ENCODE data around the gene PRKCB. TPM values are rescaled to one million over a fixed set of nuclear protein-coding genes. Genes with fewer than 3 reads are reported as not detected.
A peak's percentile ranks its signal among the peaks of the same experiment; 100 is the strongest.

PRKCB gene
- total and polyA plus RNA-seq, 2 of the 8 experiments (the other 6 are each of a cell fraction or from before 2014, with no cell fraction given): 7.1 to 12.1 TPM

- Histone ChIP-seq H3K79me1 (ENCODE audit: low read depth, low read length) (no peaks in the 10 kb centered on the region), H3K27ac (ENCODE audit: low read depth, low read length) (peak overlapping the region; percentile 65; the same call in 1 of the 2 replicates), H3K79me2 (ENCODE audit: control insufficient read depth in 1 of 2, insufficient read depth in 2 of 2, low read length in 2 of 2) (no peaks in the 10 kb centered on the region), H3K4me3 (ENCODE audit: extremely low read depth in 1 of 4, insufficient read depth in 2 of 4, low read depth in 3 of 4, low read length in 4 of 4) (peak overlapping the region in 1 of 4 experiments; percentile 31; a peak in 1 of 8 replicates), H3K27me3 (replicated peaks in 1 of 4; ENCODE audit: control insufficient read depth in 3 of 4, extremely low read depth in 1 of 4, insufficient read depth in 3 of 4, low read length in 3 of 4) (no peaks in the 10 kb centered on the region), H3K14ac (ENCODE audit: insufficient read length) (no peak overlapping the region), H4K5ac (ENCODE audit: insufficient read length, low read depth, low read length) (peak overlapping the region; percentile 61), H3K56ac (replicated peaks; ENCODE audit: insufficient read length, low read depth, low read length) (no peak overlapping the region), H3K9me3 (ENCODE audit: insufficient read depth in 2 of 2, low read depth in 1 of 2, low read length in 1 of 2) (no peaks in the 10 kb centered on the region), H2BK5ac (ENCODE audit: low read depth, low read length) (peak overlapping the region; percentile 98), H2BK120ac (replicated peaks; ENCODE audit: low read depth, low read length) (peak overlapping the region; percentile 73), H3K23ac (ENCODE audit: insufficient read length) (no peak overlapping the region), H4K8ac (ENCODE audit: extremely low read depth, insufficient read depth, low read length) (no peak overlapping the region), H2BK20ac (ENCODE audit: low read length) (peak overlapping the region; percentile 90; the same call in 1 of the 2 replicates), H2BK12ac (ENCODE audit: low read depth, low read length) (no peak overlapping the region; the same call in 1 of the 2 replicates), H3K4ac (replicated peaks; ENCODE audit: insufficient read length, low read depth, low read length) (peak overlapping the region; percentile 2), H4K91ac (replicated peaks; ENCODE audit: insufficient read length, low read length) (peak overlapping the region; percentile 16), H4K20me1 (replicated peaks in 1 of 2; ENCODE audit: control insufficient read depth in 1 of 2, insufficient read depth in 2 of 2, low read length in 2 of 2) (no peaks in the 10 kb centered on the region), H3K4me2 (ENCODE audit: insufficient read depth in 1 of 2, low read depth in 2 of 2, low read length in 2 of 2) (peak overlapping the region; percentile 49 to 61), H2BK15ac (ENCODE audit: low read length) (no peak overlapping the region), H3K18ac (ENCODE audit: extremely low read depth, low read length) (peak overlapping the region; percentile 73; the same call in 1 of the 2 replicates), H3K36me3 (ENCODE audit: control insufficient read depth in 2 of 4, insufficient read depth in 4 of 4, low read length in 3 of 4) (no peaks in the 10 kb centered on the region), H3K4me1 (replicated peaks in 1 of 4; ENCODE audit: control insufficient read depth in 3 of 4, insufficient read depth in 4 of 4, low read length in 3 of 4) (peaks cover 3 to 31% (median 13%) of the 10 kb centered on the region in 4 experiments; a peak in 5 of 7 replicates), H3K23me2 (ENCODE audit: low read depth, low read length) (no peaks in the 10 kb centered on the region), H2AK5ac (ENCODE audit: low read depth, low read length) (no peak overlapping the region), H3K9ac (replicated peaks in 1 of 4; ENCODE audit: extremely low read depth in 1 of 4, low read depth in 3 of 4, low read length in 3 of 4) (peak overlapping the region in 1 of 4 experiments; percentile 8; a peak in 2 of 7 replicates), H2AFZ (ENCODE audit: low read length) (no peak overlapping the region)
- DNase-seq (ENCODE audit: low read depth in 1 of 2, low spot score in 2 of 2): peak; percentile 52 to 56
- ChIA-PET POLR2A (ENCODE audit: partially characterized antibody) (interaction anchor here (0.6 to 1.8 kb wide), 13 partner anchors 10 to 311 kb away, joined by 3 to 8 read pairs (median 5); no protein-coding TSS in a partner anchor), CTCF (ENCODE audit: partially characterized antibody) (interaction anchor here (0.6 to 2.5 kb wide), 7 partner anchors 14 to 259 kb away, joined by 3 to 13 read pairs (median 4); partner anchors contain the start of gene CHP2)
- FAIRE-seq: peak; percentile 77
- WGBS, 2 experiments (ENCODE audit: extremely low coverage in 1 of 2, insufficient coverage in 1 of 2, insufficient read length in 1 of 2, insufficient replicate concordance in 2 of 2, low coverage in 1 of 2, low lambda C conversion rate in 2 of 2, missing lambda C conversion rate in 1 of 2): 12% methylated on average over 6 of the region's 6 CpGs; no CpG with 5 or more reads in 1 of the 2 experiments
- TF ChIP-seq TBP (IDR thresholded peaks at IDR 0.05; ENCODE audit: low read depth, low read length) (no peak), SP2 (IDR thresholded peaks at IDR 0.05; ENCODE audit: low read length) (no peak), E2F6 (IDR thresholded peaks at IDR 0.05) (no peak), CHD2 (IDR thresholded peaks at IDR 0.05; ENCODE audit: low read length) (no peak), GTF2F1 (IDR thresholded peaks at IDR 0.05; ENCODE audit: borderline replicate concordance, low read depth, low read length) (no peak), CTCF (IDR thresholded peaks at IDR 0.05; ENCODE audit: control extremely low read depth in 1 of 3, insufficient read depth in 1 of 3, low read depth in 1 of 3, low read length in 3 of 3) (no peak), ASH2L (IDR thresholded peaks at IDR 0.05; ENCODE audit: low read length) (peak; percentile 81), SRF (IDR thresholded peaks at IDR 0.05; ENCODE audit: low read depth, low read length) (peak; percentile 84), ZNF274 (IDR thresholded peaks at IDR 0.05; ENCODE audit: borderline replicate concordance, extremely low read depth, low read length) (no peak)
These were observed 48.7 kb upstream of the PRKCB start for GRCh38 chr16:23786964-23787561.
